Ishikawa (cell line): ENCODE measurements around the gene GPR25.

Source experiments
- CEBPB ChIP-seq: IDR thresholded peaks from 2 replicates; pipeline ENCODE4 v1.6.1; 2012
- EGR1 ChIP-seq: IDR thresholded peaks from 2 replicates; pipeline ENCODE4 v1.6.1; 2012
- TAF1 ChIP-seq: IDR thresholded peaks from 2 replicates; pipeline ENCODE4 v1.6.1; 2012; ENCODE audit warnings: low read depth, mild to moderate bottlenecking
- TCF12 ChIP-seq: IDR thresholded peaks from 2 replicates; pipeline ENCODE4 v1.6.1; 2012; ENCODE audit warnings: low read depth
- TF ChIP-seq, protein P1 (sequence below): IDR thresholded peaks from 2 replicates; pipeline ENCODE4 v1.6.1; 2012; ENCODE audit warnings: low read depth, mild to moderate bottlenecking

GRCh38 chr1:200886594-200886993, 13.8 kb downstream of the GPR25 start:
- no peak for TF ChIP-seq CEBPB
- no peak for TF ChIP-seq TAF1
- TF ChIP-seq, protein P1, sequence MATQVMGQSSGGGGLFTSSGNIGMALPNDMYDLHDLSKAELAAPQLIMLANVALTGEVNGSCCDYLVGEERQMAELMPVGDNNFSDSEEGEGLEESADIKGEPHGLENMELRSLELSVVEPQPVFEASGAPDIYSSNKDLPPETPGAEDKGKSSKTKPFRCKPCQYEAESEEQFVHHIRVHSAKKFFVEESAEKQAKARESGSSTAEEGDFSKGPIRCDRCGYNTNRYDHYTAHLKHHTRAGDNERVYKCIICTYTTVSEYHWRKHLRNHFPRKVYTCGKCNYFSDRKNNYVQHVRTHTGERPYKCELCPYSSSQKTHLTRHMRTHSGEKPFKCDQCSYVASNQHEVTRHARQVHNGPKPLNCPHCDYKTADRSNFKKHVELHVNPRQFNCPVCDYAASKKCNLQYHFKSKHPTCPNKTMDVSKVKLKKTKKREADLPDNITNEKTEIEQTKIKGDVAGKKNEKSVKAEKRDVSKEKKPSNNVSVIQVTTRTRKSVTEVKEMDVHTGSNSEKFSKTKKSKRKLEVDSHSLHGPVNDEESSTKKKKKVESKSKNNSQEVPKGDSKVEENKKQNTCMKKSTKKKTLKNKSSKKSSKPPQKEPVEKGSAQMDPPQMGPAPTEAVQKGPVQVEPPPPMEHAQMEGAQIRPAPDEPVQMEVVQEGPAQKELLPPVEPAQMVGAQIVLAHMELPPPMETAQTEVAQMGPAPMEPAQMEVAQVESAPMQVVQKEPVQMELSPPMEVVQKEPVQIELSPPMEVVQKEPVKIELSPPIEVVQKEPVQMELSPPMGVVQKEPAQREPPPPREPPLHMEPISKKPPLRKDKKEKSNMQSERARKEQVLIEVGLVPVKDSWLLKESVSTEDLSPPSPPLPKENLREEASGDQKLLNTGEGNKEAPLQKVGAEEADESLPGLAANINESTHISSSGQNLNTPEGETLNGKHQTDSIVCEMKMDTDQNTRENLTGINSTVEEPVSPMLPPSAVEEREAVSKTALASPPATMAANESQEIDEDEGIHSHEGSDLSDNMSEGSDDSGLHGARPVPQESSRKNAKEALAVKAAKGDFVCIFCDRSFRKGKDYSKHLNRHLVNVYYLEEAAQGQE: no peak
- no peak for TF ChIP-seq EGR1
- TF ChIP-seq TCF12: no peak
